Renal pelvis (tissue), 3 donors: ENCODE measurements around the gene CHRNB1. TPM values are rescaled to one million over a fixed set of nuclear protein-coding genes. Genes with fewer than 3 reads are reported as not detected.

Source experiments
- polyA plus RNA-seq, 3 donors: library from polyadenylated mRNA; unstranded; fragments of 120-200 nt; gene quantifications; one replicate each; pipeline ENCODE4 v1.2.1, GENCODE V29; 2013; ENCODE audit not compliant: insufficient read length in 3 of 3

Gene CHRNB1
- polyA plus RNA-seq, 3 donors = 9.0 to 12.1 (median 10.7) TPM

Other genes with a start within 250 kb of the CHRNB1 start
- 10 to 100 TPM; 32.1 to 39.7 (median 35.3) TPM for gene DLG4, start 225.2 kb upstream of the CHRNB1 start, polyA plus RNA-seq
- 100 to 1,000 TPM; 488 to 565 (median 530) TPM for gene ACADVL, start 225.1 kb upstream of the CHRNB1 start, polyA plus RNA-seq
- gene DVL2, start 210.5 kb upstream of the CHRNB1 start, polyA plus RNA-seq = 10 to 100 TPM; 62.4 to 66.1 (median 64.6) TPM
- 10 to 100 TPM; 59.0 to 72.3 (median 64.3) TPM for gene PHF23, start 205.6 kb upstream of the CHRNB1 start, polyA plus RNA-seq
- gene GABARAP, start 202.6 kb upstream of the CHRNB1 start, polyA plus RNA-seq = 100 to 1,000 TPM; 456 to 505 (median 482) TPM
- 100 to 1,000 TPM; 145 to 149 (median 146) TPM for gene CTDNEP1, start 193.3 kb upstream of the CHRNB1 start, polyA plus RNA-seq
- gene ELP5, start 192.8 kb upstream of the CHRNB1 start, polyA plus RNA-seq = 10 to 100 TPM; 53.8 to 63.4 (median 57.1) TPM
- 10 to 100 TPM; 45.0 to 67.5 (median 58.4) TPM for gene CLDN7, start 182.6 kb upstream of the CHRNB1 start, polyA plus RNA-seq
- gene SLC2A4, start 163.3 kb upstream of the CHRNB1 start, polyA plus RNA-seq = 1 to 10 TPM; 1.8 to 3.7 (median 2.5) TPM
- 1 to 10 TPM; 4.0 to 4.7 (median 4.2) TPM for gene YBX2, start 150.4 kb upstream of the CHRNB1 start, polyA plus RNA-seq
- gene EIF5A, start 137.4 kb upstream of the CHRNB1 start, polyA plus RNA-seq = 100 to 1,000 TPM; 289 to 360 (median 348) TPM
- gene GPS2, start 129.7 kb upstream of the CHRNB1 start, polyA plus RNA-seq = 100 to 1,000 TPM in 1 of 3 donors, 10 to 100 TPM in 2; 96.6 to 102 (median 97.8) TPM
- gene NEURL4, start 115.7 kb upstream of the CHRNB1 start, polyA plus RNA-seq = 10 to 100 TPM; 32.4 to 37.7 (median 35.8) TPM
- gene ACAP1, start 108.5 kb upstream of the CHRNB1 start, polyA plus RNA-seq = 10 to 100 TPM in 1 of 3 donors, 1 to 10 TPM in 2; 7.0 to 10.2 (median 9.8) TPM
- gene KCTD11, start 92.9 kb upstream of the CHRNB1 start, polyA plus RNA-seq = 10 to 100 TPM; 11.8 to 14.5 (median 13.1) TPM
- not detected for gene TMEM95, start 89.9 kb upstream of the CHRNB1 start, polyA plus RNA-seq
- 1 to 10 TPM; 5.7 to 7.9 (median 6.1) TPM for gene TNK1, start 64.0 kb upstream of the CHRNB1 start, polyA plus RNA-seq
- 10 to 100 TPM; 37.4 to 45.5 (median 41.1) TPM for gene PLSCR3, start 50.5 kb upstream of the CHRNB1 start, polyA plus RNA-seq
- gene TMEM256, start 41.0 kb upstream of the CHRNB1 start, polyA plus RNA-seq = 100 to 1,000 TPM in 1 of 3 donors, 10 to 100 TPM in 2; 83.2 to 104 (median 93.7) TPM
- gene NLGN2, start 37.2 kb upstream of the CHRNB1 start, polyA plus RNA-seq = 10 to 100 TPM; 27.6 to 31.3 (median 29.4) TPM
- gene SPEM1, start 24.7 kb upstream of the CHRNB1 start, polyA plus RNA-seq = not detected
- gene SPEM2, start 19.4 kb upstream of the CHRNB1 start, polyA plus RNA-seq = not detected
- not detected for gene SPEM3, start 16.2 kb upstream of the CHRNB1 start, polyA plus RNA-seq
- 1 to 10 TPM; 4.4 to 5.5 (median 5.1) TPM for gene TMEM102, start 9.6 kb upstream of the CHRNB1 start, polyA plus RNA-seq
- gene FGF11, start 5.5 kb upstream of the CHRNB1 start, polyA plus RNA-seq = 1 to 10 TPM; 5.9 to 6.7 (median 6.0) TPM
- gene ZBTB4, start 34.6 kb downstream of the CHRNB1 start, polyA plus RNA-seq = 10 to 100 TPM; 40.8 to 49.5 (median 47.1) TPM
- under 1 TPM; 0.20 to 0.67 (median 0.52) TPM for gene SLC35G6, start 36.4 kb downstream of the CHRNB1 start, polyA plus RNA-seq
- gene POLR2A, start 39.3 kb downstream of the CHRNB1 start, polyA plus RNA-seq = 100 to 1,000 TPM; 142 to 149 (median 143) TPM
- gene TNFSF12, start 104.0 kb downstream of the CHRNB1 start, polyA plus RNA-seq = 10 to 100 TPM; 25.7 to 30.1 (median 28.2) TPM
- gene TNFSF13, start 113.7 kb downstream of the CHRNB1 start, polyA plus RNA-seq = 10 to 100 TPM; 12.8 to 18.2 (median 13.5) TPM
- gene SENP3, start 116.9 kb downstream of the CHRNB1 start, polyA plus RNA-seq = 10 to 100 TPM; 61.2 to 77.8 (median 73.5) TPM
- 10 to 100 TPM; 58.8 to 76.9 (median 62.4) TPM for gene CD68, start 134.6 kb downstream of the CHRNB1 start, polyA plus RNA-seq
- 100 to 1,000 TPM; 106 to 126 (median 123) TPM for gene MPDU1, start 138.8 kb downstream of the CHRNB1 start, polyA plus RNA-seq
- gene SOX15, start 145.0 kb downstream of the CHRNB1 start, polyA plus RNA-seq = 1 to 10 TPM; 3.7 to 4.9 (median 3.8) TPM
- gene FXR2, start 169.8 kb downstream of the CHRNB1 start, polyA plus RNA-seq = 10 to 100 TPM; 48.9 to 54.0 (median 52.3) TPM
- 100 to 1,000 TPM; 145 to 161 (median 161) TPM for gene SAT2, start 182.8 kb downstream of the CHRNB1 start, polyA plus RNA-seq
- 1 to 10 TPM; 4.6 to 7.3 (median 6.4) TPM for gene SHBG, start 185.1 kb downstream of the CHRNB1 start, polyA plus RNA-seq
- gene ATP1B2, start 205.9 kb downstream of the CHRNB1 start, polyA plus RNA-seq = 10 to 100 TPM; 18.1 to 24.2 (median 21.5) TPM
- gene TP53, start 242.4 kb downstream of the CHRNB1 start, polyA plus RNA-seq = 10 to 100 TPM; 68.2 to 79.1 (median 74.8) TPM
- 10 to 100 TPM; 15.3 to 21.3 (median 17.0) TPM for gene WRAP53, start 243.4 kb downstream of the CHRNB1 start, polyA plus RNA-seq